GM19463 (cell line): ENCODE data around the gene SULT6B1.
"Not testable (repeated sequence)": the region's sequence is repeated elsewhere in the genome, so short reads cannot be mapped to it uniquely, and the experiment has no call there.

Experiments used
- ATAC-seq: cut with Tn5 transposase; IDR thresholded peaks from one replicate; pipeline ENCODE4 v1.9.1; 2021; ENCODE audit warnings: mild to moderate bottlenecking, moderate library complexity; ENCODE audit not compliant: unreplicated experiment

Gene SULT6B1, protein sequence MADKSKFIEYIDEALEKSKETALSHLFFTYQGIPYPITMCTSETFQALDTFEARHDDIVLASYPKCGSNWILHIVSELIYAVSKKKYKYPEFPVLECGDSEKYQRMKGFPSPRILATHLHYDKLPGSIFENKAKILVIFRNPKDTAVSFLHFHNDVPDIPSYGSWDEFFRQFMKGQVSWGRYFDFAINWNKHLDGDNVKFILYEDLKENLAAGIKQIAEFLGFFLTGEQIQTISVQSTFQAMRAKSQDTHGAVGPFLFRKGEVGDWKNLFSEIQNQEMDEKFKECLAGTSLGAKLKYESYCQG

DNA sequence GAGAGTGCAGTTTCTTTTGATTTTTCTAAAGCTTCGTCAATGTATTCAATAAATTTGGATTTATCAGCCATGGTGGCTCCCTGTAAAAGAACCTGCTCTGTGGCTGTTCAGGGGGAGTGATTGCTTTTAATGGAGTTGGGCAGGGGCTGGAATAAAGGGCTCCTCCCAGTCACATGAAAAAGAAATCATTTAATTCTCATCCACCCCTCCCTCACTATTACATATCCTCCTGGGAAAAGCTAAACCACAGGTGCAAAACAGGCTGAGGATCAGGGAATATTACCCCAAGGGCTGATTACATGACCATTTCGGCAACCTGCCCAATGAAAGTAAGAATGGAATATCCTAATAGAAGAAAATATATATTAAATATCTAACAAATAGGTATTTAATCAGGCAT is at the start of gene SULT6B1:
SULT6B1 (minus strand) TSS at position 101 of the 400 bp plus-strand sequence; CDS start at position 71, 30 bp downstream.
- ATAC-seq: no peak

DNA sequence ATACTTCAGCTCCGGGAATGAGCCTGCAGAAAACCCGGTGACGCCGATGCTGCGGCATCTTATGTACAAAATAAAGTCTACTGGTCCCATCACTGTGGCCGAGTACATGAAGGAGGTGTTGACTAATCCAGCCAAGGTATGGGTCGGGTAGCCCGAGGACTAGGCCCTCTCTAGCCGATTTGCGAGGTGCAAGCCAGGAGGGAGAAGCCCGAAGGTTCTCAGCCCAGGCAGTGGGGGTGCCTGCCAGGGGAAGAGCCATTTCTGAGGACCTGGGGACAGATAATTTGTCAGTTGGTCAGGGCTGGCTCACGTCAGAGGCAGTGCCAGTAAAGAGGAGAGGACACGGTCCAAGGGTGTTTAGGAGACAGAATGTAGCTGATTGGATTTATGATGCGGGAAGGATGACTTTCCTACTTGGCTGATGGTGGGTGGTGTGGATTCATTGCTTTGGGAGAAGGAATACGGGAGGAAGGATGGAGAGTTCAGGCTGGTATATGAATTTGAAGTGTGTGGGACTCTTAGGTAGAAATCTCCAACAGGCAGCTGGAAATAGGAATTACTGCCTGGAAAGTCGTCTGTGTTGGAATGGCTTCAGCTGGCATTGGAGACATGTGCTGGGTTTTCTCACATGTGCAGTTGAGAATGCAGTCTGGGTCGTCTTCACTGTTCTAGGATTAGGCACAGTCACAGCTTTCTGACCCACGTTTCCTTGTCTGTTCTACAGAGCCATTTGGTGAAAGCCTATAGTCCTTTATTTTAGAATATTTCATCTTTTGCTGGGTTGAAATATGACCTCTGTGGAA is 43.9 kb upstream of the SULT6B1 start:
- ATAC-seq: no peak

DNA sequence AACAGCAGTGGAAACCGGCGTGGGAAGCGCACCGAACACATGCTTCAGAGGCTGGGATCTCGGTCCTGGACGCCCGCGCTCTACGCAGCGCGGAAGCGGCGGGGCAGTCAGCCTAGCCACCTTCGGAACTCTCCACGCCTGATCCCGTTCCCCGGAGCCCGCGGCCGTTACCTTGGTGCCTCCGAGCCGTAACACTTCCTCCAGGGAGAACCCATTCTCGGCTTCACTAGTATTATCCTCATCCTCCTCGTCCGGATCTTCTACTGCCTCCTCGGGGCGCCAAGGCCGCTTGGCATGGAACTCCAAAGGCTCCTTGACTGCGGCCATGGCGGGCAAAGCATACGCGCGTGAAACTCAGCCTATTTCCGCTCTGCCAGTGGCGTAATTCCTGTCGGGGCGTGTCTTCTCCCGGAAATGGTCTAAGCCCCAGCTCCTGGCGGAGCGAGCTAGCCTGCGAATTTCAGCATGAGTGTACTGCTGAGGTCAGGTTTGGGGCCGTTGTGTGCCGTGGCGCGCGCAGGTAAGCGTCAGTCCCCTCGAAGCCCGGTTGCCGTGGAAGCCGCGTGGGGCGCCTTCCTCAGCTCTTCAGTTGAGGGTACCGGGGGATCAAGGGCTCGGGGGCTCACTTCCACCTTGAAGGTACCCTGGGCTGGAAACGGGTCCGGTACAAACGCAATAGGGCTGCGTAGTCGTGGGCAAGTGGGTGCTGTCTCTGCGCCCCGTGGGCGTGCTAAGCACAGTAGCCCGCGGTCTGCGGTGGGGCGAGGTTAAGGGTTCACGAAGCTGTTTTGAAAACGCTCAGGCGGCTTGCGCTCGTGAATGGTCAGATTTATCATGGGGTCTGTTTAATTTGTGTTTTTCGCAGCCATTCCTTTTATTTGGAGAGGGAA is 43.0 kb upstream of the SULT6B1 start, which contains the start of the genes CEBPZ and NDUFAF7:
CEBPZ (minus strand) TSS at position 356 of the 890 bp plus-strand sequence; CDS start at position 327, 29 bp downstream.
NDUFAF7 (plus strand) TSS at position 418 of the 890 bp plus-strand sequence; CDS start at position 466, 48 bp downstream.
- peak; percentile 95 for ATAC-seq

DNA sequence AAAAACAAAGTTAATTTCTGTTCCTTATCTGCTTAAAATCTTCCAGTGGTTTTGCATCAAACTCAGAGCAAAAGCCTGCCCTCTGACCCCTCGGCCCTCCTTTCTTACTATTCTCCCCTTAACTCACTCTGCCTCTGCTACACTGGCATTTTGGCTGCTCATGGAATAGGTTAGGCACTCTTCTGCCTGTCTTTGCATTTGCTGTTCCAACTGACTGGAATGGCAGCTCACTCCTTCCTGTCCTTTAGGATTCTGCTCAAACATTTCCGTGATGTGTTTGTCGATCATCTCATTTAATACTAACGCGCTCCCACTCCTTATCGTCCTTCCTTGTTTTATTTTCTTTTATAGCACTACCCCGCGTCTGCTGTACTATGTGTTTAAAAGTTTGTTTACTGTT is 42.1 kb upstream of the SULT6B1 start:
- ATAC-seq: no peak

DNA sequence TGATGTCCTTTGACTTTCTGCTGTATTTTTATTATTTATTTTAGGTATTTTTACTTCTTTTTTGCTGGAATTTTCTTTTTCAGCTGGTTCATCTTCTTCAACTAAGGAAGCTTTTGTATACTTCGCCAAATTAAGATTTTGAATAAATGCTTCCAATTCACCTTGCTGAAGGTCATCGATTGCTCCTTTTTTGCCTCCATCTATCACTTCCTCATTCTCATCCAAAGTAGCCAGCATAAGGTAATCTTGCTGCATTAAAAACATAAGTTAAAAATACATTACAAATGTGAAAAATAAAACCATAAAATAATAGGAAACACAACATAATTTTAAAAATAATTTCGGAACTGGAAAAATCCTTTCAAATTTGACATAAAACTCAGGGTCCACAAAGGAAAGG is 40.3 kb upstream of the SULT6B1 start:
- ATAC-seq: no peak

DNA sequence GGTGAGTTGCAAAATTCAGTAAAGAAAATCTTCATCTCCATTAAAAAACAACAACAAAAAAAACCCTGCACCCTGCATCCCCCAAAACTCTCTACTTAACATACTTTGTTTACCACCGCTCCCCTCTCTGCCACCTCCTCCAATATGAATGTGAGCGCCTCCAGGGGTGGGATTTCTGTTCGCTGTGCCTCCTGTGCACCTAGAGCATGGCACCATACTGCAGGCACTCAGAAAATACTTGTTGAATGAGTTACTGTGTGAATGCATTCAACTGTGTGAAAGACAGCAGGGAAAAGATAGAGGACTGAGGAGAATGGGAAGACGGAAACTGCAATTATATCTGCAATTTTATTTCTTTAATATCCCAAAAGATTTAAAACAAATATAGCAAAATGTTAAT is 38.4 kb upstream of the SULT6B1 start:
- no peak for ATAC-seq

DNA sequence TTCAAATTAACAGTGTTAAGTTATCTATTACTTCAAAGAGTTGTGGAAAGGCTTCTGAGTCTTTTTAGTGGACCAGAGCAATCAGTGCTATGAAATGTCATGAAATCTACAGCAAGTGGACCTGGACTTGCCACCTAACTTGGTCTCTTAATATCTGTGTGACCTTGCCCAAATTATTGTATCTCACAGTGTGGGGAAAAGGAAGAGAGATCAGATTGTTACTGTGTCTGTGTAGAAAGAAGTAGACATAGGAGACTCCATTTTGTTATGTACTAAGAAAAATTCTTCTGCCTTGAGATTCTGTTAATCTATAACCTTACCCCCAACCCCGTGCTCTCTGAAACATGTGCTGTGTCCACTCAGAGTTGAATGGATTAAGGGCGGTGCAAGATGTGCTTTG is 36.7 kb upstream of the SULT6B1 start:
- ATAC-seq: not testable (repeated sequence)

DNA sequence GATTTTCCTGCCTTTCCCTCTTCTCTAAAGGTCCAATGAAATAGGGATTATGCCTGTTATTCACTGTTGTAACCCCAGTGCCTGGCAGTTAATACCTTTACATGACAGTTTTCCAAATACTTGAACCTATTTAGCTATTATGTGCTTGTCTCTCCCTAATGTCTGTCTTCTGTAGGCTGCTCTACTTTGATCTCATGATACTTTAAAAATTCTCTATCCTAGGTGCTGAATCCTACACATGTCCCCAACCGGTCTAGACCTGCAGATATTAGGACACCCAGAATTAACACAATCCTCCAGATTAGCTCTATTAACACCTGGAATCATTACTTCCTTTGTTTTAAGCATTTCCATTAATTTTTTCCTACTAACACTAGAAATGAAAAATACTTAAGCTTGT is 35.6 kb upstream of the SULT6B1 start:
- ATAC-seq: no peak

DNA sequence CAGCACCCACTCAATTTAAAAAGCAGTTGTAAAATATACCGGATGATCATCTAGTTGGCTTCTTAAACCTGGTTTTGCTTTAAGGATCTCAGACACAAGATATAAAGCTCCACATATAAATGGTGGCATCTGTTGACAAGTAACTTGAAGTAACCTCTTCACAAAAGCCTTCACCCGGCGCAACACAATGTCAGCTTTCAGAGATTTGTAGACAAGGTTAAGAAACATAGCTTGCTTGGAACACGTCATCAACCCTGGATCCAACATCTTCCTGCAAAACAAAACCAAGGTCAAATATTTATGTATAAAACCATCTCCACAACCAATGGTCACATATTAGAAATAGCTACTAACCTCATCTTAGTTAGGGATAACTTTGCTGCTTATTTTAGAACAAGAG is 34.7 kb upstream of the SULT6B1 start:
- no peak for ATAC-seq

DNA sequence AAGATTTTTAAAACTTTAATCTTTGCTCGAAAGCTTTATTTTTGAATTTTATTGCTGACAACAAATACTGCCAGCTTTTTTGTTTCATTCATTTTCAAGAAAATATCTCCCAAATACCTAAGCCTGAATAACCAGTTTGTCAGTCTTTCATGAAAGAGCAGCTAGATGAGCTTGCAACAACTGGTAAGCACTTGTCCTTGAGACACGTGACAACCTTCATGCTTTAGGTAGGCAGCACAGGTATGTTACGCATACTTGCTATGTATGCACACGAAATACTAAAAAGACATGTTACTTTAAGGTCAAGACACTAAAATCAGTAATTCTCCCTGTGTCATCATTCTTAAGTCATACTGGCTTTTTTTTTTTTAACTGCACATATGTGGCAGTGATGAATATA is 30.6 kb upstream of the SULT6B1 start:
- ATAC-seq: no peak

DNA sequence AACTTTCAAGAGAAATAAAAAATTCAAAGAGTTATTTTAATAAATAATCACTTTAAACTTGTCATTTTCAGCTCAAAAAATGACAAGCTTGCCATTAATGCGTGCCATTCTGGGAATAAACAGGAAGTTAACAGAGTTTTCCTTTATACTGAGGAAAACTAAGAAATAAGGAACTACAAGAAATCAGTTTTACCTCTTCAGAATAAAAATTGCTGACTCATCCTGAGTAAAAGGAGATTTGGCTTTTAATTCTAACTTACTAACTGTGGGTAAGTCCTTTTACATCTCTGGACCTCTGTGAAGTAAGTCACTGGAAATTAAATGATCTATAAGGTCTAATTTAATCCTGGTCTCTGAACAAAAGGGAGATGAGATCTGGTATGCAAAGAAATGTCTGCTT is 26.8 kb upstream of the SULT6B1 start:
- ATAC-seq: no peak

DNA sequence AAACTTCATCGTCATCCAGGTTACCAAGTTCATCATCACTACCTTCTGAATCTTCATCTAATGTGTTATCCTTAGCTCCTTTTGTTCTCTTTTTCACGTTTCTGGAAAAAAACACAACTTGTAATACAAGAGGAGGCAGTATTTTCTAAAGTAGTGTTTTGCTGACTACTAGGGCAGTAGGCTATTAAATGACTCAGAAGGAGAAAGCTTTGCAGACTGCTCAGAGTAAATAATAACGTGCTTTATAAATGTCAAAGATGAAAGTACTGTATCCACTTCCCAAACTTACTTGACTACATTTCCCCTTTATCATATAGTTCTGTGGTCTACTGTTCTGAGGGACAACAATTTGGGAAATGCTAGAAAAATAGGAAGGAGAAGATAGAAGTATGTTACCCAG is 23.5 kb upstream of the SULT6B1 start:
- no peak for ATAC-seq

DNA sequence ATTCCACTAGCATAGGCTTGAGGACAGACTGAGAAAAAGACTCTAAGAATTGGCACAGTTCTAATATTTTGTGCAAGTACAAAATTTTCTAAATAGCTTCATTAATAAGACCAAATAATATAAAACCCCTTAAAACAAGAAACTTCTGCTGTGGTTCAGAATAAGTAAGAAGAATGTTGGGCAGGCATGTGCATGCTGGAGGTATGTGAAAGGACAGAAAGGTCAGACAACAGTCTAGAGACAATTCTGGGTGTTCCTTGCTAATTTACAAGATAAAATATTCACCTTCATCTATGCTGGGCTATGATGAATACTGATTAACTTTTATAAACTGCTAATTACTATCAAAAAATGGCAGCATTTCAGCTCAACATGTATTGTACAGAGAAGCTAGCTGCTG is 22.7 kb upstream of the SULT6B1 start:
- no peak for ATAC-seq

DNA sequence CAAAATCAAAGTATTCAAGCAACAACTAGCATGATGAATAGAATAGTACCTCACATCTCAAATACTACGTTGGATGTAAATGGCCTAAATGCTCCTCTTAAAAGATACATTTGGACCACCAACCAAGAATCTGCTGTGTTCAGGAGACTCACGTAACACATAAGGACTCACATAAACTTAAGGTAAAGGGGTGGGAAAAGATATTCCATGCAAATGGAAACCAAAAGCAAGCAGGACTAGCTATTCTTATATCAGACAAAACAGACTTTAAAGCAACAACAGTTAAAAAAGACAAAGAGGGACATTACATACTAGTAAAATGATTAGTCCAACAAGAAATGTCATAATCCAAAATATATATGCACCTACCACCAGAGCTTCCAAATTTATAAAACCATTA is 18.3 kb upstream of the SULT6B1 start:
- not testable (repeated sequence) for ATAC-seq

DNA sequence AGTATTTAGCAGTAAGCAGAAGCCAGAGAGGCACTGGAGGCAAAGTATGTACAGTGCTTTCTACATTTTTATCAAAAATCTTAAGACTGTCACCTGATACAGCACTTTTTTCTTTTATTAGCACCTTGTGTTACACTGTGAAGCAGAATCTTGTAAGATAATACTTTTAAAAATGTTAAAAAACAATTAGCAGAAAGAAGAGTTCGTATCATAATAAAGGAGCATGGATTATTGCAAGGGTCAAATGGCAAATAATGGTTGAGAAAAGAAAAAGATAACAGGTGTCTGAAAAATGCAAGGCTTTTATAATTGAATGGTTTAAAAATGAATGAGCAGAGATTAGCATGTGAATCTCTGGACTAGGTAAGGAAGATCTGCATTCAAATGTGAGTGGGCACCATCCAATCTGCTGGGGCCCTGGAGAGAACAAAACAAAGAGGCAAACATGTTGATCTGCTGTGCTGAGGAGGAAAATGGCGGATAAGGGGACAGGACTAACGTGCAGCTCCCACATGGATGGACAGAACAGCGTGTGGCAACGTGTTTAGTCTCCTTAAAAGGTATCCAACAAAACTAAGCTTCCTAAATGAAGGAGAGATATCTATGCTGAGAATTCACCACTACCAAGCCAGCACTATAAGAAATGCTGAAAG is 17.3 kb upstream of the SULT6B1 start:
- no peak for ATAC-seq

DNA sequence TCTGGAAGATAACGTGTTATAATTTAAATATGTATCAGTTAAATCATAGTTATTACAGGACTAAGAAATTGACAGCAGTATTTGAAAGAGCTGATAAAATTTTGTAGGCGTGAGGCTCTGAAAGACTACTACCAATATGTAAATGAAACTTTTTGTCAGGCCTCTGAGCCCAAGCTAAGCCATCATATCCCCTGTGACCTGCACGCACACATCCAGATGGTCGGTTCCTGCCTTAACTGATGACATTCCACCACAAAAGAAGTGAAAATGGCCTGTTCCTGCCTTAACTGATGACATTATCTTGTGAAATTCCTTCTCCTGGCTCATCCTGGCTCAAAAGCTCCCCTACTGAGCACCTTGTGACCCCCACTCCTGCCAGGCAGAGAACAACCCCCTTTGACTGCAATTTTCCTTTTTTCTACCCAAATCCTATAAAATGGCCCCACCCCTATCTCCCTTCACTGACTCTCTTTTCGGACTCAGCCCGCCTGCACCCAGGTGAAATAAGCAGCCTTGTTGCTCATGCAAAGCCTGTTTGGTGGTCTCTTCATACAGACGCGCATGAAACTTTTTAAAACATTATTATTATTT is 16.7 kb upstream of the SULT6B1 start:
- not testable (repeated sequence) for ATAC-seq

DNA sequence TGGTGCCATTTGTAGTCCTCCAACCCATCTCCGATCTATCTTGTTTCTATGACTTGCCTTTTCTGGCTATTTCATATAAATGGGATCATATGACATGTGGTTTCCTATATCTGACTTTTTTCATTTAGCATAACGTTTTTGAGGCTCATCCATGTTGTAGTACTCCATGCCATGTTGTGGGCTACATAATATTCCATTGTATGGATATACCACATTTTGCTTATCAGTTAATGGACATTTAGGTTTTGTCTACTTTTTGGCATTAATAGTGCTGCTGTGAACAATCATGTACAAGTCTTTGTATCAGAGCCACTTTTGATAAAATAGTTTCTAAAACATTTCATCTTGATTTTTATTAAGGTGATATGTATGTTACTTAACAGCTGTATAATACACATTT is 15.2 kb upstream of the SULT6B1 start:
- ATAC-seq: no peak

DNA sequence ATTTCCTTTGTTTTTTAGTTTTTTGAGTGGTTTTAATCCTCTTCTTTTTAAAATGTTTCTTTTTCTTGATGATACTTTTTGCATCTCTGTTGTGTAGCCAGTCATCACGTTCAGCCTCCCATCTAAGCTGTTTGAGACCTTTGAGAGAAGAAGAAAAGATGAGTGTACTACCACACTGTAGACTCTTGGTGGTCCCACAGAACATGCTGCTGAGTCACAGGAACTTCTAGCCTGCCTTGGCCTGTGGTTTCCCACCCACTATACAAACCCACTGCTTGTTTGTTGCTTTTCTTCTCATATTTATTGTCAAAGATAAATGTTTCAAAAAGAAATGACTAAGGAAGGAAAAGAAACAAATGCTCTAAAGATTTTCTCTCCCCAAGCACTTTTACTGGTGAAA is 13.3 kb upstream of the SULT6B1 start:
- no peak for ATAC-seq

DNA sequence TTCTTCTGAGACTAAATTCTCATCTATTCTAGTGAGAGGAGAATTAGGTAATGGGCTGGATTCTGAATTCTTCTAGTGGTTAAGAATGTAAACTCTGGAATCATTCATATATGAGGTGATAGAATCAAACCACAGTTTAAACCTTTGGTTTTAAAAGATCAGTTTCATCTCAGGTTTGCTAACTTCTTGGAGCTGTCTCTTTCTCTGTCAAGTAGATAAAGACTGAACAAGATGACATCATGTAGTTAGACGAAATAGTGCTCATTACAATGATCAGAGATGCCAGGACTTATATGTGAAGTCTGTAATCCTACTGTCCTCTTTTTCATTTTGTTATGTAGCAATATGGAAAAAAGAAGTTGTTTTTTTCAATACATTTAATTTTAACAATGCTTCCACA is 12.7 kb upstream of the SULT6B1 start:
- no peak for ATAC-seq

DNA sequence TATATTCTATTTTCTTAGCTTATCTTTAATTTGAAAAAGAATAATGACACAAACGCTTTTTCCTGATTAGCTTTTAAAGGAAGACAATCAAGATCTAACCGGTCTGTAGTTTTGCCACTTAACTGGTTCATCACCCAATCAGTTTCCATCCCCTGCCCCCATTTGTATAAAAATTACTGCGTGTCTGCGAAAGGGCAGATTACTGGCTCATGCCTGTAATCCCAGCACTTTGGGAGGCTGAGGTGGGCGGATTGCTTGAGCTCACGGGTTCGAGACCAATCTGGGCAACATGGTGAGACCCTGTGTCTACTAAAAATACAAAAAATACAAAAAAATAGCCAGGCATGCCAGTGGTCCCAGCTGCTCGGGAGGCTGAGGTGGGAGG is 10.2 kb upstream of the SULT6B1 start:
- ATAC-seq: no peak
